ENCODE results near the gene ZNF512B.
"Not testable (repeated sequence)": the region's sequence is repeated elsewhere in the genome, so short reads cannot be mapped to it uniquely, and the experiment has no call there.

DNA sequence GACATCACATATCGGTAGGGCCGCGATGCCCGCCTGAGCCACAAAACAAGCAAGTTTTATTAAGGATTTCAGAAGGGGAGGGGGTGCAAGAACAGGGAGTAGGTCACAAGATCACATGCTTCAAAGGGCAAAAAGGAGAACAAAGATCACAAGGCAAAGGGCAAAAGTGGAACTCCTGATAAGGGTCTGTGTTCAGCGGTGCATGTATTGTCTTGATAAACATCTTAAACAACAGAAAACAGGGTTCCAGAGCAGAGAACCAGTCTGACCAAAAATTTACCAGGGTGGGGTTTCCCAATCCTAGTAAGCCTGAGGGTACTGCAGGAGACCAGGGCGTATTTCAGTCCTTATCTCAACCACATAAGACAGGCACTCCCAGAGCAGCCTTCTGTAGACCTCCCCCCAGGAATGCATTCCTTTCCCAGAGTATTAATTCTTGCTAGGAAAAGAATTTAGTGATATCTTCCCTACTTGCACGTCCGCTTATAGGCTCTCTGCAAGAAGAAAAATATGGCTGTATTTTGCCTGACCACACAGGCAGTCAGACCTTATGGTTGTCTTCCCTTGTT lies 53.3 kb downstream of the ZNF512B start:
- TF ChIP-seq CTCF, POLR2A (IDR thresholded peaks at IDR 0.05): not testable (repeated sequence)

Measured in ovary (tissue), 3 donors.